Erythroblast (primary cell): Measurements from ENCODE around the gene PTPRD.

ENCODE experiments used
- GATA1 ChIP-seq: IDR thresholded peaks from 2 replicates; pipeline ENCODE4 v1.6.1; 2011; ENCODE audit warnings: low read depth, mild to moderate bottlenecking, control low read depth, low read length, moderate library complexity
- POLR2A ChIP-seq: IDR thresholded peaks from 2 replicates; pipeline ENCODE4 v1.6.1; 2011; ENCODE audit warnings: mild to moderate bottlenecking, low read length

GRCh38 chr9:8599937-8600336 lies 2012.9 kb downstream of the PTPRD start:
- TF ChIP-seq POLR2A (no peak), GATA1 (no peak)
